H9 (cell line): Measurements from ENCODE around the gene NSD1. TPM values are rescaled to one million over a fixed set of nuclear protein-coding genes. Genes with fewer than 3 reads are reported as not detected.
A peak's percentile ranks its signal among the peaks of the same experiment; 100 is the strongest.

Experiments
- DNase-seq: peaks from one replicate; pipeline ENCODE4 v3.0.0-alpha.2; 2017
- H2AFZ ChIP-seq: one replicate; pipeline ENCODE4 v1.6.1; 2013; ENCODE audit warnings: mild to moderate bottlenecking, low read length, control low read depth, moderate library complexity
- H2AK5ac ChIP-seq: 2 replicates; pipeline ENCODE4 v1.6.1; 2013; ENCODE audit warnings: low read length, control low read depth, mixed read lengths; ENCODE audit not compliant: insufficient read length
- H2BK120ac ChIP-seq: one replicate; pipeline ENCODE4 v1.6.1; 2013; ENCODE audit warnings: low read depth, mild to moderate bottlenecking, low read length, control low read depth, inconsistent platforms; ENCODE audit not compliant: poor library complexity, severe bottlenecking
- H2BK12ac ChIP-seq: 2 replicates; pipeline ENCODE4 v1.6.1; 2013; ENCODE audit warnings: low read length, control low read depth, mixed read lengths, low read depth; ENCODE audit not compliant: insufficient read length
- H2BK15ac ChIP-seq: 2 replicates; pipeline ENCODE4 v1.6.1; 2013; ENCODE audit warnings: low read depth, low read length, control low read depth
- H2BK20ac ChIP-seq: one replicate; pipeline ENCODE4 v1.6.1; 2013; ENCODE audit warnings: low read depth, mild to moderate bottlenecking, low read length, control low read depth, inconsistent platforms; ENCODE audit not compliant: poor library complexity, severe bottlenecking
- H2BK5ac ChIP-seq: 2 replicates; pipeline ENCODE4 v1.6.1; 2013; ENCODE audit warnings: low read length, control low read depth, mixed read lengths; ENCODE audit not compliant: insufficient read length
- H3K14ac ChIP-seq: 2 replicates; pipeline ENCODE4 v1.6.1; 2013; ENCODE audit warnings: low read length, control low read depth; ENCODE audit not compliant: insufficient read depth
- H3K18ac ChIP-seq: 2 replicates; pipeline ENCODE4 v1.6.1; 2013; ENCODE audit warnings: low read depth, mild to moderate bottlenecking, mixed read lengths, low read length, control low read depth; ENCODE audit not compliant: insufficient read length
- H3K23ac ChIP-seq: 2 replicates; pipeline ENCODE4 v1.6.1; 2013; ENCODE audit warnings: low read length, control low read depth, mixed read lengths, low read depth; ENCODE audit not compliant: insufficient read length
- H3K23me2 ChIP-seq: 2 replicates; pipeline ENCODE4 v1.6.1; 2013; ENCODE audit warnings: low read depth, mild to moderate bottlenecking, mixed read lengths, low read length, control low read depth; ENCODE audit not compliant: insufficient read length, poor library complexity, severe bottlenecking
- H3K27ac ChIP-seq: 2 replicates; pipeline ENCODE4 v1.5.1; 2013; ENCODE audit warnings: low read length, control low read depth, mixed read lengths, low read depth; ENCODE audit not compliant: insufficient read length
- H3K27me3 ChIP-seq: 2 replicates; pipeline ENCODE4 v1.6.1; 2013; ENCODE audit warnings: low read length, control low read depth, inconsistent platforms; ENCODE audit not compliant: insufficient read depth
- H3K4ac ChIP-seq: 2 replicates; pipeline ENCODE4 v1.6.1; 2013; ENCODE audit warnings: low read depth, mild to moderate bottlenecking, control low read depth, inconsistent platforms, low read length, moderate library complexity
- H3K4me1 ChIP-seq: 2 replicates; pipeline ENCODE4 v1.6.1; 2013; ENCODE audit warnings: low read length, control low read depth, inconsistent platforms; ENCODE audit not compliant: insufficient read depth
- H3K4me2 ChIP-seq: 2 replicates; pipeline ENCODE4 v1.6.1; 2013; ENCODE audit warnings: low read length, control low read depth, mixed read lengths; ENCODE audit not compliant: insufficient read length, insufficient read depth
- H3K56ac ChIP-seq: 2 replicates; pipeline ENCODE4 v1.6.1; 2013; ENCODE audit warnings: low read depth, mild to moderate bottlenecking, mixed read lengths, low read length, control low read depth; ENCODE audit not compliant: insufficient read length
- H3K79me1 ChIP-seq: 2 replicates; pipeline ENCODE4 v1.6.1; 2013; ENCODE audit warnings: low read depth, mild to moderate bottlenecking, moderate library complexity, low read length, control low read depth, inconsistent platforms; ENCODE audit not compliant: insufficient read depth, poor library complexity, severe bottlenecking
- H3K79me2 ChIP-seq: 2 replicates; pipeline ENCODE4 v1.6.1; 2013; ENCODE audit warnings: low read length, control low read depth, inconsistent platforms; ENCODE audit not compliant: insufficient read depth
- H3K9ac ChIP-seq: 2 replicates; pipeline ENCODE4 v1.6.1; 2013; ENCODE audit warnings: low read length, control low read depth, mixed read lengths; ENCODE audit not compliant: insufficient read length; ENCODE audit errors: extremely low read depth
- H3K9me3 ChIP-seq: one replicate; pipeline ENCODE4 v1.6.1; 2013; ENCODE audit warnings: low read depth, low read length, inconsistent platforms; ENCODE audit not compliant: control insufficient read depth
- H3T11ph ChIP-seq: one replicate; pipeline ENCODE4 v1.6.1; 2013; ENCODE audit warnings: mild to moderate bottlenecking, low read length, control low read depth, inconsistent platforms
- H4K20me1 ChIP-seq: one replicate; pipeline ENCODE4 v1.6.1; 2013; ENCODE audit not compliant: control insufficient read depth, insufficient read length, insufficient read depth
- H4K5ac ChIP-seq: 2 replicates; pipeline ENCODE4 v1.6.1; 2013; ENCODE audit warnings: low read depth, mild to moderate bottlenecking, mixed read lengths, low read length, control low read depth; ENCODE audit not compliant: insufficient read length
- H4K8ac ChIP-seq: replicated peaks from 2 replicates; pipeline ENCODE4 v1.6.1; 2013; ENCODE audit warnings: low read length, control low read depth, mixed read lengths, low read depth; ENCODE audit not compliant: insufficient read length
- H4K91ac ChIP-seq: 2 replicates; pipeline ENCODE4 v1.6.1; 2013; ENCODE audit warnings: low read depth, mild to moderate bottlenecking, moderate library complexity, mixed read lengths, low read length, control low read depth; ENCODE audit not compliant: insufficient read length
- H3K27ac Mint-ChIP-seq, 3 experiments: 2 replicates in 2 of 3; 3 replicates in 1 of 3; pipeline ENCODE4 v1.8.0; 2020 to 2021; ENCODE audit warnings: mixed read lengths in 3 of 3, mild to moderate bottlenecking in 1 of 3, moderate library complexity in 1 of 3
- H3K27me3 Mint-ChIP-seq: 2 replicates; pipeline ENCODE4 v1.8.0; 2021; ENCODE audit warnings: low read depth, mild to moderate bottlenecking, moderate library complexity, mixed read lengths
- H3K36me3 Mint-ChIP-seq, 3 experiments: 2 replicates in 2 of 3; 3 replicates in 1 of 3; pipeline ENCODE4 v1.8.0; 2020 to 2021; ENCODE audit warnings: low read depth in 3 of 3, mixed read lengths in 3 of 3; ENCODE audit not compliant: insufficient read depth in 1 of 3
- H3K4me1 Mint-ChIP-seq, 2 experiments: 2 replicates each; pipeline ENCODE4 v1.8.0; 2020; ENCODE audit warnings: mixed read lengths in 2 of 2
- H3K4me3 Mint-ChIP-seq, 2 experiments: 2 replicates in 1 of 2; 3 replicates in 1 of 2; pipeline ENCODE4 v1.8.0; 2020 to 2021; ENCODE audit warnings: mild to moderate bottlenecking in 2 of 2, mixed read lengths in 2 of 2, moderate library complexity in 1 of 2
- H3K9me3 Mint-ChIP-seq, 2 experiments: 2 replicates in 1 of 2; 3 replicates in 1 of 2; pipeline ENCODE4 v1.8.0; 2020; ENCODE audit warnings: mild to moderate bottlenecking in 2 of 2, mixed read lengths in 2 of 2, moderate library complexity in 1 of 2
- WGBS: extraction: QIAGEN DNeasy Blood & Tissue Kit; methylation state at CpG from one replicate; pipeline ENCODE4 v1.1.7; 2013; ENCODE audit warnings: missing lambda C conversion rate, low lambda C conversion rate, mixed read lengths; ENCODE audit not compliant: insufficient read length; ENCODE audit errors: extremely low coverage; 5-methylcytosine and 5-hydroxymethylcytosine counted together
- total RNA-seq: library from RNA; stranded (reverse); gene quantifications from 2 replicates; pipeline ENCODE4 v1.2.1, GENCODE V29; 2021
- TF ChIP-seq, protein P1 (sequence below): fragments of 200-600 bp; sonication (generic); conservative IDR thresholded peaks from 3 replicates; pipeline ENCODE4 v1.8.0; 2021; ENCODE audit warnings: antibody characterized with exemption, mild to moderate bottlenecking

NSD1 gene
- total RNA-seq, 1 experiment from 2014 or later: 213 TPM

DNA sequence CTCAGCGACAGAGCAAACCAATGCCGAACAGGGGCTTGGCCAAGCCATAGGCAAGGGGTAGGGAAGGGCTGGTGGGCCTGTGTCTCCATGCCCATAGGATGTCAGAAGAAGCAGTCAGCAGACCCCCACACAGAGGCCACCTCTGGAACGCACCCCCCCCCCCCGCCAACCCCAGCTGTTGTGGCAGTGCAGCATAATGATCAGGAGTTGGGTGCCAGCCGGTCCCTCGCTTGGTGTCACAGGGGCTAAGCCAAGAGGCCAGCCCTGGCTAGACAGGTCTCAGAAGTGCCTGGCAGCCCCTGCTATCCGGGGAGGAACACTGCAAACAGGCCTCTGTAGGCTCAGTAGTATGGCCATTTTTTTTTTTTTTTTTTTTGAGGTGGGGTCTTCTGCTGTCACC, 181.8 kb downstream of the NSD1 start:
- Mint-ChIP-seq H3K27me3 (no peaks in the 10 kb centered on the region), H3K4me3 (no peak overlapping the region), H3K36me3 (peaks cover 3 to 9% (median 6%) of the 10 kb centered on the region in 3 experiments; a peak in 5 of 7 replicates), H3K9me3 (no peaks in the 10 kb centered on the region; a peak in 1 of 5 replicates), H3K27ac (peak overlapping the region in 1 of 3 experiments; percentile 61; a peak in 1 of 7 replicates), H3K4me1 (peaks cover 14 to 24% of the 10 kb centered on the region in 2 experiments)
- no peak overlapping the region for H3K18ac ChIP-seq
- no peak overlapping the region for H4K8ac ChIP-seq
- H3K4me2 ChIP-seq: no peak overlapping the region
- no CpG with 5 or more reads among the region's 7 CpGs for WGBS
- no peak overlapping the region for H3K27ac ChIP-seq
- H2AFZ ChIP-seq: no peak overlapping the region
- H4K91ac ChIP-seq: no peak overlapping the region
- H2BK20ac ChIP-seq: no peak overlapping the region
- no peak overlapping the region for H3K56ac ChIP-seq
- no peak overlapping the region for H2BK5ac ChIP-seq
- H4K20me1 ChIP-seq: no peaks in the 10 kb centered on the region
- H2BK12ac ChIP-seq: no peak overlapping the region
- H3K79me1 ChIP-seq: no peaks in the 10 kb centered on the region
- H2AK5ac ChIP-seq: no peak overlapping the region
- H3K27me3 ChIP-seq: no peaks in the 10 kb centered on the region
- no peak overlapping the region for H3K14ac ChIP-seq
- no peak overlapping the region for H3T11ph ChIP-seq
- no peak overlapping the region for H2BK15ac ChIP-seq
- H3K4me1 ChIP-seq: no peaks in the 10 kb centered on the region
- H3K79me2 ChIP-seq: no peaks in the 10 kb centered on the region
- no peak overlapping the region for H3K9ac ChIP-seq
- no peak overlapping the region for H3K4ac ChIP-seq
- peaks cover 14% of the 10 kb centered on the region for H3K23me2 ChIP-seq
- DNase-seq: no peak
- no peak overlapping the region for H4K5ac ChIP-seq
- H3K23ac ChIP-seq: no peak overlapping the region
- TF ChIP-seq, protein P1, sequence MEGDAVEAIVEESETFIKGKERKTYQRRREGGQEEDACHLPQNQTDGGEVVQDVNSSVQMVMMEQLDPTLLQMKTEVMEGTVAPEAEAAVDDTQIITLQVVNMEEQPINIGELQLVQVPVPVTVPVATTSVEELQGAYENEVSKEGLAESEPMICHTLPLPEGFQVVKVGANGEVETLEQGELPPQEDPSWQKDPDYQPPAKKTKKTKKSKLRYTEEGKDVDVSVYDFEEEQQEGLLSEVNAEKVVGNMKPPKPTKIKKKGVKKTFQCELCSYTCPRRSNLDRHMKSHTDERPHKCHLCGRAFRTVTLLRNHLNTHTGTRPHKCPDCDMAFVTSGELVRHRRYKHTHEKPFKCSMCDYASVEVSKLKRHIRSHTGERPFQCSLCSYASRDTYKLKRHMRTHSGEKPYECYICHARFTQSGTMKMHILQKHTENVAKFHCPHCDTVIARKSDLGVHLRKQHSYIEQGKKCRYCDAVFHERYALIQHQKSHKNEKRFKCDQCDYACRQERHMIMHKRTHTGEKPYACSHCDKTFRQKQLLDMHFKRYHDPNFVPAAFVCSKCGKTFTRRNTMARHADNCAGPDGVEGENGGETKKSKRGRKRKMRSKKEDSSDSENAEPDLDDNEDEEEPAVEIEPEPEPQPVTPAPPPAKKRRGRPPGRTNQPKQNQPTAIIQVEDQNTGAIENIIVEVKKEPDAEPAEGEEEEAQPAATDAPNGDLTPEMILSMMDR: no peak
- no peaks in the 10 kb centered on the region for H3K9me3 ChIP-seq
- no peak overlapping the region for H2BK120ac ChIP-seq
